OCI-LY1 (cell line): ENCODE data around the gene RWDD2A.

Experiments used
- EZH2 ChIP-seq: fragments of 200-600 bp; sonication (generic), shearing (Covaris generic); IDR thresholded peaks from 2 replicates; pipeline ENCODE4 v1.8.0; 2017; ENCODE audit warnings: borderline replicate concordance, mixed run types, mild to moderate bottlenecking, antibody characterized with exemption, low read length, moderate library complexity, mixed read lengths
- TF ChIP-seq, protein P1 (sequence below): fragments of 200-600 bp; sonication (generic), shearing (Covaris generic); IDR thresholded peaks from 2 replicates; pipeline ENCODE4 v1.5.1; 2017; ENCODE audit warnings: mild to moderate bottlenecking, antibody characterized with exemption, low read length, moderate library complexity, mixed read lengths

DNA sequence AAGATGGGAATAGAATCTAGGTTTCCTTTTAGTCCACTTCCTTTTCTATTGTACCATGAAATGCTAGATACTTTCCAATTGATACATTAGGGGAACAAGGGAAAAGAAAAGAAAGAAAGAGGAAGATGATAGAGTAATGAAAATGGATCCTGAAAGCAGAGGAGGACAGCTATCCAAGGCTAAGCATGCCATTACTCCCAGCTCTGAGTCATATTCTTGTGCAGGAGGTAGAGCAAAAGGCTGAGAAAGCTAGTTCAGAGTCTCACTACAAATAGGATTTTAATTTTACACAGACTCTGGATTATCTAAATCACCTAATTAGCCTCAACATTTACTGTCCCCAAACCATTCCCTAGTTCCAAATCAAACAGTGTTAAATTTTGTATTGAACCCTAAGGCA, 23.6 kb downstream of the RWDD2A start:
- TF ChIP-seq, protein P1, sequence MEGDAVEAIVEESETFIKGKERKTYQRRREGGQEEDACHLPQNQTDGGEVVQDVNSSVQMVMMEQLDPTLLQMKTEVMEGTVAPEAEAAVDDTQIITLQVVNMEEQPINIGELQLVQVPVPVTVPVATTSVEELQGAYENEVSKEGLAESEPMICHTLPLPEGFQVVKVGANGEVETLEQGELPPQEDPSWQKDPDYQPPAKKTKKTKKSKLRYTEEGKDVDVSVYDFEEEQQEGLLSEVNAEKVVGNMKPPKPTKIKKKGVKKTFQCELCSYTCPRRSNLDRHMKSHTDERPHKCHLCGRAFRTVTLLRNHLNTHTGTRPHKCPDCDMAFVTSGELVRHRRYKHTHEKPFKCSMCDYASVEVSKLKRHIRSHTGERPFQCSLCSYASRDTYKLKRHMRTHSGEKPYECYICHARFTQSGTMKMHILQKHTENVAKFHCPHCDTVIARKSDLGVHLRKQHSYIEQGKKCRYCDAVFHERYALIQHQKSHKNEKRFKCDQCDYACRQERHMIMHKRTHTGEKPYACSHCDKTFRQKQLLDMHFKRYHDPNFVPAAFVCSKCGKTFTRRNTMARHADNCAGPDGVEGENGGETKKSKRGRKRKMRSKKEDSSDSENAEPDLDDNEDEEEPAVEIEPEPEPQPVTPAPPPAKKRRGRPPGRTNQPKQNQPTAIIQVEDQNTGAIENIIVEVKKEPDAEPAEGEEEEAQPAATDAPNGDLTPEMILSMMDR: no peak
- TF ChIP-seq EZH2: no peak
